ENCODE measurements around the gene SH3BP4. TPM values are rescaled to one million over a fixed set of nuclear protein-coding genes. Genes with fewer than 3 reads are reported as not detected.

Gene SH3BP4
- polyA plus RNA-seq, 3 donors: 37.3 to 39.0 (median 37.7) TPM

DNA sequence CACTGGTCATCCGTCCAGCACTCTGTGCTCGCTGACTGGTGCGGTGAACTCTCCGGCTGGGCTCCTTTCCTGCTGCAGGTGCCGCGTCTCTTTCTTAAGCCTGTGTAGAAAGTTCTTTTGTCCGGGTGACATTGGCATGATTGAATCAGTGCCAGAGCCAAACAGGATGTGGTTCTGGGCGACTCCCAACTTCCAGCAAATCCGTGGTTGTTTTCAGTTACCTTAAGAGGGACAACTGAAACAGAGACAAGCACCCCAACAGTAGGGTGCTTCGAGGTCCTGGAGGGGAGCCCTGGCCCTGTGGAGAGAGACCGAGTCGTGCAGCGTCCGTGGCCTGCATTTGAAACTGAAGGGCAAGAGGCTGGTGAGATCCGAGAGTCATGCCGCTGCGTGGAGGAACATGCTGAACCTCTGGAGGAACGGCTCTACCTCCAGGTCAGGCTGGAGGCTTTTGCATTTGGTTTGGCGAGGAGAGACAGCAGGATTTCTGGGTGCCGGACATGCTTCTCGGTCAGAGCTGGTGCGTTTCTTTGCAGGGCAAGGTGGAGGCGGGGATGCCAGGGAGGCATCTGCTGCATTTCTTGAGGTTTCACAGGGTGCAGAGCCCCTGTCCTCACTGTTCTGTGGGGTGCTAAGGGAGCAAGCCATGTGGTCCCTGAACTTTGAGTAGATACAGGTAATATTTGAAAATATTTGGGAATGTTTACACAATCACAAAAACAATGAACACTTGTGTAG, 26.8 kb downstream of the SH3BP4 start:
- no peak for DNase-seq

DNA sequence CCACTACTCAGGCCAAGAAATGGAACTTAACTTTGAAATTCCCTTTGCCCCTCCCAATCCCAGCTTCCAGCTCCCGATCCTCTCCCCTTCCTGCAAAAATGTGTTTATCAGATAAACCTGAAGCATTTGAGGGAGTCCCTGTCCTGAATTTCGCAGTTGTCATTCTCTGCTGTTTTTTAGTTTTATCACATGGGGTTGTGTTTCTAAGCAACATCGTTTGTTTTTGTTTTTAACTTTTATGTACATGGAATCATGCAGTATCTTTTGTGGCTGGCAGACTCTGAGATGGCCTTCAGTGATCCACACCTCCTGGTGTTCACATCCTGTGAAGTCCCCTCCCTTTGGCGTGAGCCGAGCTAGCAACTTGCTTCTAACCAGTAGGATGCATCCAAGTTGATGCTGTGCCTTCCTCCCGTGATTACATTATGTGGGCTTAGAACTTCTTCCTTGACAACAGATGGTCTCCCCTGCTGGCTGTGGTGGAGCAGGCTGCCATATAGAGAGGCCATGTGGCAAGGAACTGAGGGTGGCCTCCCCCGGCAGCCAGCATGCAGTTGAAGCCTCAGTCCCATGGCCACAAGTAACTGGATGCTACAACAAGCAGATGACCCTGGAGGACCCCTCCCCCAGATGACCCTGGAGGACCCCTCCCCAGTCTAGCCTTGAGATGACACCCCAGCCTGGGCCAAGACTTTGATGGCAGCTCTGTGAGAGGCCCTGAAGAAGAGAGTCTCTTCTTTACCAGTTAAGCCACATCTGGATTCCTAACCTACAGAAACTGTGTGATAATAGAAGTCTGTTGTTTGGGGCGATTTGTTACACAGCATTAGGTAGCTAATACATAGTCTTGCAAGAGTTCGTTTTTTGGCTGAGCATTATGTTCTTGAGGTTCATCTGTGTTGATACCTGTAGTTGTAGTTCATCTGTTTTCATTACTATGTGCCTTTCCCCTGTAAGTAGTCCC, 27.7 kb downstream of the SH3BP4 start:
- DNase-seq: no peak

DNA sequence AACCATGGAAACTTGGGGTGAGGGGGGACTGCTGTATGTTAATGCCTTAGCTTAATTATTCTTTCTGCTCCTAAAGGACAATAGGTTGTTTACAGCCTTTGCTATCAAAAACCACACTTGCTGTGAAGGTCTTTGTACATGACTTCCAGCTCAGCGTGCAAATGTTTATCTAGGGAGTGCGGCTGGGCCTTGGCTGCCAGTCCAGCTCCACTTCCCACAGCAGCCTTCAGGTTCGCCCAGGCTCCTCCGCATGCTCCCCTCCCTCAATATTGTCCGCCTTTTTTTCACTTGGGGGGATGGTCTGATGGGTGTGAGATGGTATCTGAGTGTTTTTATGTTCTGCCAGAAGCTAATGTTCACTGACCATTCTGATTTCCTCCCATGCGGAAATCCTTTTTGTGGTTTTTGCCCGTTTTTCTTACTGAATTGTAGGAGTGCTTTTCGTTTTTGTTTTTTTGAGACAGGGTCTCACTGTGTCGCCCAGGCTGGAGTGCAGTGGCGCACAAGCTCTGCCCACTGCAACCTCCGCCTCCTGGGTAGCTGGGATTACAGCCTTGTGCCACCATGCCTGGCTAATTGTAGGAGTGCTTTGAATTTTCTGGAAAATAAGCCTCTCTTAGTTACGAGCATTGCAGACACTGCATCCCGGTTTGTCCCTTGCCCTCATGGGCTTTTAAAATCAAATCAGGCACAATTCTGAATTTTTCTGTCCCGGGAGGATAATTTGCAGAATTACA, 28.8 kb downstream of the SH3BP4 start:
- DNase-seq: no peak

DNA sequence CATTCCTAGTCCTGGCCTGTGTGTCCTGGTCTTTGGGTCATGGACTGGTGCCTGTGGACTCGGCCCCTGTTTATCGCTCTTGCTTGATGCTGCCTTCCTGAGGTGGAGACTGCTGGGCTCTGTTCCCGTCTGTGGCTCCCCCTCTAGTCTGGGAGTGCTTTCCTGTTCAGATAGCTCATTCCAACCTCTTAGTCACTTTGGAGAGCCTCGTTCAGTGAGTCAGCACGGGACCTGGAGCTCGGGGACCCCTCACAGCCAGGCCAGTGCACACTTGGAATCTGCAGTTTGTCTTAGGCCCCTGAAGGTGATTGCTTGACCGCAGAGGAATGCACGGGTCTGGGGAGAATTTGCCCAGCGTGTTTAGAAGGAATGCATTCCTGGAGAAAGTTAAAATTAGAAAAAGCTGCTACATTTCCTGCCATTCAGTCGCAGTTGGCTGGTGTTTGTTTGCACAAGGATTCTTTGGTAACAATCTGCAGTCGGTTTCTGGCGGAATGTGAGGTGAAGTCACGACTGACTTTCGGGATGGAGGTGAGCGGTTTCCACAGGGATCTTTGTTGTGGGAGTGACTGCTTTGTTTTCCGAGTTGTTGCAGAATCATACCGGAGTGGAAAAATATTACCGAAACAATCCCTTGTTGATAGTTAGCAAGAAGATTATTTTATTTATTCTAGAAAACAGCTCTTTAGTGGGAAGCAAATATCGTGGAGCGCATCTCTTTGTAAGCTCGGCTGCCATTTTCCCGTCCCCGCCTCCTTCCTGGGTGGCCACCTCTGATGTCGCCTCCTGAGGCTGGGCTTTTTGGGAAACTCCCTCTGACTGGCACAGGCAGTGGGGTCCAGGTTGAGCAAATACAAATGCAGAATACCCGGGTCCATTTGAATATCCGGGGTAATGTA, 29.6 kb downstream of the SH3BP4 start:
- DNase-seq: peak; percentile 91

DNA sequence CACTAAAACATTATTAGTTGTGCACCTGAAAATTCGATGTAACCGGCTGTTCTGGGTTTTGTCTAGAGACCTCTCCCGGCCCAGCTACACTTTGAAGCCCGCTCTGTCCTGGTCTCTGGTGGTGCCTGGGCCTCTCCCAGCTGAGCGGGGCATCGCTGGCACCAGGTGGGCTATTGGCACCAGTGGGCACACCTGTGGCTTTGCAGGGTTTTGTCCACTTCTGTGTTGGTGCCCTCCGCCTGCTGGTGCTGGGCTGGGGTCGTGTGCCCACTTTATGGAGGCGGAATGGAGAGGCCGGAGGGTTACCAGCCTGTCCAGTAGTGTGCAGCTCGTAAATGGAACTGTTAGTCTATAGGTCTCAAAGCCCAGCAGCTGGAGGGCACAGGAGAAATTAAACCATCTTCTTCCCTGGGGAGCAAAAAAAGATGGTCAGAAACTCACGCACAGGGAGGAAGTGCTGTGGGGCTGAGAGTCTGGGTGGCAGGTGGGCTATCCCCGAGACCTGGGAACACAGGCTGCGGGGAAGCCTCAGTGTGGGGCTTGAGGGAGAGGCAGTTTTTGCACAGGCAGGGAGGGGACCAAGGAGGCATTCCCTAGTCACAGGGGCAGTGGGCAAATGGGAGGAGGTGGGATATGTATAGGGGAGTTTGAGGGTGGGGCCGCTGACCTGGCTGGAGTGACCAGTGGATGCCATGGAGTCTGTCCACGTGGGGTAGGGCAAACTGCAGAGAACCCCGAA, 30.4 kb downstream of the SH3BP4 start:
- DNase-seq: no peak

DNA sequence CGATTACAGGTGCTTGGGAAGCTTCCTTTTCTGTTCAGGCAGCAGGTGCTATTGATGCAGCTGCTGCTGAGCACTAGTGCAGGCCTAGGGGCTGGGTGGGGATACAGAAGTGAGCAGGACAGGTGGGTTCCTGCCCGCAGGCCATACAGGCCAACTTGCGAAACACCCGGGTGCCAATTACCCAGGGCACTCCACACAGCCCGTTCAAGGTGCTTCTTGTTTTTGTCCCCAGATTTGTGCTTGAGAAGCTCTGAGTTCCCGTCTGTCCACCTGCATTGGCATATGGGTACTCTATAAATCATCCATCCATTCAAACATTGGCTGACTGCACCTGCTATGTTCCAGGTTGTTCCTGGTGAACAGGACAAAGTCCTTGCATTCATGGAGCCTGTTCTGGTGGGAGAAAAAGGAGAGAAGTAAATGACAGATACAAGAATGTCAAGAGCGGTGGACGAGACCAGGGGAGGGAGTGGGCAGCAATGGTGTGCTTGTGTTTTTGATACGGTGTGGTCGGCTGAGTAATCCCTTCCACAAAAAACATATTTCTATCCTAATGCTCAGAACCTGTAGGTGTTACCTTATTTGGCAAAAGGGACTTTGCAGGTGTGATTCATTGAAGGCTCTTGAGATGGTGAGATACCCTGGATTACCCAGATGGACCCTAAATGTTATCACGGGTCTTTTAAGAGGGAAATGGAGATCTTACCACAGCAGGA, 31.4 kb downstream of the SH3BP4 start:
- no peak for DNase-seq

DNA sequence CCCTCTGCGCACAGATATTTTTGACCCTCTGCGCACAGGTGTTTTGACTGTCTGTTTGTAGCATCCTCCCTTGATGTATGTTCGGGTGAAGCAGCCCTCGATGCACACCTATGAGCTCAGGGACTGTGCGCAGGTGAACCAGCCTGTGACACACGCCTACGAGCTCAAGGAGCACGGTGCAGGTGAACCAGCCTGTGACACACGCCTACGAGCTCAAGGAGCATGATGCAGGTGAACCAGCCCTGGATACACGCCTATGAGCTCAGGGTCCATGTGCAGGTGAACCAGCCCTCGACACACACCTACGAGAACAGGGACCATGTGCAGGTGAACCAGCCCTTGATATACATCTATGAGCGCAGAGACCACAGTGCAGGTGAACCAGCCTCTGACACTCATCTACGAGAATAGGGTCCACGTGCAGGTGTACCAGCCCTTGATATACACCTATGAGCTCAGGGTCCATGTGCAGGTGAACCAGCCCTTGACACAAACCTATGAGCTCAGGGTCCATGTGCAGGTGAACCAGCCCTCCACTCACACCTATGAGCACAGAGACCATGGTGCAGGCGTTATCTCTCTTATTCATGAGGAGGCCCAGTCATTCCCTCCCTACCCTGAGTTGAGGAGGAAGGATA, 33.9 kb downstream of the SH3BP4 start:
- no peak for DNase-seq

DNA sequence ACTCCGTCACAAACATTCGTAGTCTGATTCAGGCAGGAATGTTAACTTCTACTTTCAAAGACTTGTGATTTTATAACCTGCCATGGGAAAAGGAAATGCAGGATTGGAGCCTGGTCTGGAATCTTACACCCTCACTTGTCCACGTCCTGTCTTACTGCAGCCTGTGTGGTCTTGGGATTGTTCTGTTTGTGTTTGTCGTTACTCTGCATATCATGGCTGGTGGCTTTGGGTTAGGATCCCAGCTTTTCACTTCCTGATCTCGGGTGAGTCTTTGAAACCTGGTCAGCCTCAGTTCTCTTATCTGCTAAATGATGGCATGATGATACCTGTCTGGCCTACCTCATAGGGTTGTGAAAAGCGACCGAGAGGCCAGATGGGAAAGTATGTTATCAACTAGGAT, 34.6 kb downstream of the SH3BP4 start:
- DNase-seq: no peak

DNA sequence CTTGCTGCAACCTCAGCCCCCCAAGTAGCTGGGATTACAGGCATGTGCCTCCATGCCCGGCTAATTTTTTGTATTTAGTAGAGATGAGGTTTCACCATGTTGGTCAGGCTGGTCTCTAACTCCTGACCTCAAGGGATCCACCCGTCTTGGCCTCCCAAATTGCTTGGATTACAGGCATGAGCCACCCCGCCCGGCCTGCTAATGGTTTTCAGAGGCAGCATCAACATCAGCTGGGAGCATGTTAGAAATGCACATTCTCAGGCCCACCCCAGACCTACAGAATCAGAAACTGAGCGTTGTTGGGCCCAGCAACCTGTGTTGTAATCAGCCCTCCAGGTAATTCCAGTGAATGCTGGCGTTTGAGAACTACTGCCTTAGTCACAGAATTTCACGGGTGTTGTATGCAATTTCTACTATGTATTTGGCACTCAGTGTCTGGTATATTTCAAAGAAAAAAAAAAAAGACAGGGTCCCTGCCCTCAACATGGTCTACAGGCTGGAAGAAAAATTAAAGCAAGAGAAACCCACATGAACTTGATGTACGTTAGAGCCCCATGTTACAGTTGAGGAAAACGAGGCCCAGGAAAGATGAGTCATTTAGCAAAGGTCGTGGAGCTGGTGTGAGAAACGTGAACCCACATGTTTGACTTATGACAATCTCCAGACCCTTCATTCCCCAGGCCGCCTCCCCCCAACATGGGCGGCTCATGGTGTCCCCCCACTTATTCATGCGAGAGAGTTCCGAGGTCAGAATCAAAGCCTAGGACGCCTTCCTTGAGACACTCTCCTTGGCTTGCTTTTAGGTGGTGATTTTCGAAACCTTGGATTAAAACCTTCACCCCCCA, 35.3 kb downstream of the SH3BP4 start:
- no peak for DNase-seq

DNA sequence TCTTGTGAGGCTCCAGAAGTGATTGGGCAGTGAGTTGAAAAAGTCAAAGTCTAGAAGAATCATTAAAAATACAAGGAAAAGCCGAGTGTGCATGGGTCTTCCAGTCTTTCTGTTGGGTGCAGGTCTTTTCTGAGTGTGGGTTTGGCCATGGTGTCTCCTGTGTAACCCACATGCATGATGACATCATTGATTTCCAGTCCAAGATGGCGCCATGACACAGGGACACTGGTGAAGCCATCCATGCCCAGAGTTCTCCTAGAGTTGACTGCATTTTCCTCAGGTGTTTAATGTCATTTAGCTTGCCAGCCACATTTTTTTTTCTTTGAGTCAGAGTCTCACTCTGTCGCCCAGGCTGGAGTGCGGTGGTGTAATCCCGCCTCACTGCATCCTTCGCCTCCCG, 35.9 kb downstream of the SH3BP4 start:
- DNase-seq: no peak

DNA sequence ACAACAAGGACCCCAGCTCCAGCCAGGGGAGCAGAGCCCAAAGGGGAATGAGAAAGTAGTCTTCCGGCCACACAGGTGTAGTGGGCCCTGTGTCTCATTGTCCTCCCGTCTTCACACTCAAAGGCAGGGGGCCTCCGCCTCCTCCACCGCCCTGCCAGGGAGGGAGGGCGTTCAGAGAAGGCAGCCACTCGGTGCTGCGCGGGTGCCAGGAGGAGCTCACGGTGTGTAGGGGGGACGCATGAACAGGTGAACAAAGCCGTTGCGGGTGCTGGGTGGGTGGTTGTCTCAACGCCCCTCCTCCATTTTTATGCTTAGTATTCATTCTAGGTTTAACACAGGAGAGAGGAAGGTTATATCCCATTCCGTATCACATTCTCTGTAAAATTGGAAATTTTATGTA, 36.7 kb downstream of the SH3BP4 start:
- no peak for DNase-seq

DNA sequence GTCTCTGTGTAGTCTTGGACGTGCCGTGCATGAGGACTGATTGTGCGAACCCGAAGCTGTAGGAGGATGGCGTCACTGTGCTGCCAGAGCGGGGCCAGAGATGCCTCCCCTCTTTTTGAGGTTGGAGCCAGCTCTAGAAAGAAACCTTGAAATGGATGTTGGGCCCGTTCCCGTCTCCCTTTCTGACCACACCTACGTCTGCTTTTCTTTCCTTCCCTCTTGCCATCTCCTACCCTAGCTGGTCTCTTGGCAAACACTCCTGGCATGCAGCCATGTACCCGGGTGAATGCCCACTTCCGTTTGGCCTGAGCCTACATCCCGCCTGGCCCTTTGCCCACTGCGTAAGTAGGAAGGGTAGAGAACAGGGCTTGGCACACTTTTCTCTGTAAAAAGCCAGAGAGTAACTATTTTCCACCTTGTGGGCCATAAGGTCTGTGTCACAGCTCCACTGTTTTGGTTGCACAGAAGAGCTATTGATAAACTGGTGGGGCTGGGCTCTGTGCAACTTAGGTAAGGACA, 37.4 kb downstream of the SH3BP4 start:
- DNase-seq: no peak

DNA sequence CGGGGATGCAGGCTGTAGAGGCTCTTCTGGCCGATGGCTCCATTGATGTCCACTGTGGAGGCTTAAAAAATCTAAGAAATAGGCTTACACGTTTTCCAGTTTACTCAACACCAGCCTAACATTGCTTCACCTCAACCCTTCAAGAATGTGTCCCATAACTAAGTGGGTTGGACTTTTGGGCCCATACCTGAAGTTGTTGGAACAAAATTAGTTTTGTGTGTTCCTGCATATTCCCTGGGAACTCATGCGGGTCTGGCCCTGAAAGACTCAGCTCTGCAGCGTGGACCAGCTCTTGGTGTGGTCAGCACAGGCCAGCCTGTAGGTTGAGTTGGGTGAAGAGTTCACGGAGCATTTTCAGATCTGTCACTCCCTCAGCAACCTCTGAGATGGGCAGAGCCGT, 38.5 kb downstream of the SH3BP4 start:
- DNase-seq: no peak

DNA sequence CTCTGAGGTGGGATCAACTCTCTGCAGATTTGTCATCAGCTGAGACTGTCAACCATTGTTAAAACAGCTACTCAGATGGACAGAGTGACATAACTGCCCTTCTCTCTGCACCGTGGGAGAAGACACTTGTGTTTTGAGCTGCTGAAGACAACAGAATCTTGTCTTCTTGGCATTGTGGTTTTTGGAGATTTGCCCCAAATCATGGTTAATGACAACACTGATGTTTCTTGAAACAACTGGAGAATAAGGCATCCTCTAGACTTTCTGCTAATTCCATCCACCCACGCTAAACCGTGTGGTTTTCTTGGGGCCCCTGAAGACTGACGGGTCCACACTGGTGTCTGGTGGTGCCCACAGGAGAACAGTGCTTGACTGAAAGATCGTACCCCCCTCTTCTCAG, 39.5 kb downstream of the SH3BP4 start:
- DNase-seq: no peak

DNA sequence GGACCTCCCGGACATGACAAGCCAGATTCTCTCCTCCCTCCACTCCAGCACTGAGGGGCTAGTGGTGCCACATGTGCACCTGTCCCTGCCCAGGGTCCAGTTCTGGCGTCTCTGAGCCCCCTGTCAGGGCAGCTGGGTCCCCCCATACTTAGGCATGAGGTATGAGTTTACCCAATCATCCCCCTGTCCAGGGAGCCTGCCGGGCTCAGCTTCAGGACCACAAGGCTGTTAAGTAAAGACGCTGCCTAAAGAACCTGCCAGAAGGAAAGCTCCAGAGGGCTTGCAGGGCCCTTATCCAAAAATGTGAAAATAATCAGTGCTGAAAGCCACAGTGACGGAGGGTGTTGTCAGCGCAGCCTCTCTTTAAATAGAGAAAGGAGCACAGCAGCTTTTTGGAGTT, 40.0 kb downstream of the SH3BP4 start:
- no peak for DNase-seq

DNA sequence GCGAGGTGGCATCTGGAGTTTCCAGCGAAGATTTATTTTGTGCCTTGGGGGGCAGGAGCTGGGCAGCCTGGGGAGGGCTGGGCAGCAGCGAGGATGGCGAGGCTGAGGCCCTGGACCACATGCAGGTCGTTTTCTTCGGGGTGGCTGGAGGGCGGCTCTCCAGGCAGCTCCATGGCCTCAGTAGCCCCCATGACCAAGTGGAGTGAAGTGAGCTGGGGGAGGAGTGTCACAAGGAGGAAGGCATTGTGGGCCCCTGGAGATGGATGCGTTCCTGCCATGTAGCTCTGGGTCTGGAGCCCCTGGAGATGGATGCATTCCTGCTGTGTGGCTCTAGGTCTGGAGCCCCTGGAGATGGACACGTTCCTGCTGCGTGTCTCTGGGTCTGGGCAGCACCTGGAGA, 40.4 kb downstream of the SH3BP4 start:
- no peak for DNase-seq

DNA sequence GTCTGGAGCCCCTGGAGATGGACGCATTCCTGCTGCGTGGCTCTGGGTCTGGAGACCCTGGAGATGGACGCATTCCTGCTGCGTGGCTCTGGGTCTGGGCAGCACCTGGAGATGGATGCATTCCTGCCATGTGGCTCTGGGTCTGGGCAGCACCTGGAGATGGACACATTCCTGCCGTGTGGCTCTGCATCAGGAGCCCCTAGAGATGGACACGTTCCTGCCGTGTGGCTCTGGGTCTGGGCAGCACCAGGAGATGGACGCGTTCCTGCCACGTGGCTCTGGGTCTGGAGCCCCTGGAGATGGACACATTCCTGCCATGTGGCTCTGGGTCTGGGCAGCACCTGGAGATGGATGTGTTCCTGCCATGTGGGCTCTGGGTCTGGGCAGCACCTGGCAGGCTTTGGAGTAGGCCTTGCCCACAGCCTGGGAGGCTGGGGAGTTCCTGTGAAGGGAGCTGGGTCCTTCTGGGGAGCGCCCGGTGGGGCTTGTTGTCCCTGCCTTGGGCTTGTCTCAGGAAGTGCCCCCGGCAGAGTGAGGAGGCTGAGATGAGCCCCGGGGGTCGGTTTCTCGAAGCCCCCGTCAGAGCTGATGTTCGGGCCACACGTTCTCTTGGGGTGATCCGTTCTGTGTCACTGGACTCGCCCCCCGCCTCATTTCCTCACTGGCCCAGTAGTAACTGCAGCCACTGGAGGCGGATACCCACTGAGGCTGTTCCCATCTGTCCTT, 41.0 kb downstream of the SH3BP4 start:
- DNase-seq: no peak
